Endodermal cell (in vitro differentiated cells): ENCODE measurements around the gene CDC42BPG. TPM values are rescaled to one million over a fixed set of nuclear protein-coding genes. Genes with fewer than 3 reads are reported as not detected.

Source experiments
- DNase-seq: peaks from one replicate; pipeline ENCODE4 v3.0.0-alpha.2; 2017
- H3K27ac ChIP-seq: 2 replicates; pipeline ENCODE4 v1.5.1; 2013; ENCODE audit warnings: mild to moderate bottlenecking, low read depth, low read length, moderate library complexity
- H3K27me3 ChIP-seq: 2 replicates; pipeline ENCODE4 v1.6.1; 2013; ENCODE audit warnings: mild to moderate bottlenecking, low read length, moderate library complexity; ENCODE audit not compliant: insufficient read depth, control insufficient read depth, poor library complexity, severe bottlenecking
- H3K36me3 ChIP-seq: 2 replicates; pipeline ENCODE4 v1.7.0; 2013; ENCODE audit warnings: mild to moderate bottlenecking, low read length, moderate library complexity; ENCODE audit not compliant: control insufficient read depth, insufficient read depth
- H3K4me1 ChIP-seq: one replicate; pipeline ENCODE4 v1.7.0; 2013; ENCODE audit warnings: low read length; ENCODE audit not compliant: control insufficient read depth, insufficient read depth
- H3K4me3 ChIP-seq: 2 replicates; pipeline ENCODE4 v1.5.1; 2013; ENCODE audit warnings: mild to moderate bottlenecking, low read length, moderate library complexity
- H3K9ac ChIP-seq: 2 replicates; pipeline ENCODE4 v1.6.1; 2013; ENCODE audit warnings: mild to moderate bottlenecking, low read length, moderate library complexity; ENCODE audit not compliant: poor library complexity, severe bottlenecking; ENCODE audit errors: extremely low read depth
- H3K9me3 ChIP-seq: 2 replicates; pipeline ENCODE4 v1.6.1; 2013; ENCODE audit warnings: mild to moderate bottlenecking, low read length, moderate library complexity; ENCODE audit not compliant: control insufficient read depth
- H3K27ac Mint-ChIP-seq: 2 replicates; pipeline ENCODE4 v1.8.0; 2020; ENCODE audit warnings: mixed read lengths
- H3K27me3 Mint-ChIP-seq: 2 replicates; pipeline ENCODE4 v1.8.0; 2021; ENCODE audit warnings: mild to moderate bottlenecking, mixed read lengths; ENCODE audit not compliant: insufficient read depth
- H3K36me3 Mint-ChIP-seq: 2 replicates; pipeline ENCODE4 v1.8.0; 2020; ENCODE audit warnings: low read depth, mixed read lengths
- H3K4me1 Mint-ChIP-seq: 2 replicates; pipeline ENCODE4 v1.8.0; 2020; ENCODE audit warnings: mixed read lengths
- H3K4me3 Mint-ChIP-seq: 2 replicates; pipeline ENCODE4 v1.8.0; 2020; ENCODE audit warnings: mild to moderate bottlenecking, moderate library complexity, mixed read lengths
- H3K9me3 Mint-ChIP-seq: 2 replicates; pipeline ENCODE4 v1.8.0; 2020; ENCODE audit warnings: mild to moderate bottlenecking, mixed read lengths
- CTCF ChIP-seq: fragments of 200-600 bp; sonication (generic); conservative IDR thresholded peaks from 2 replicates; pipeline ENCODE4 v1.5.0; 2021; ENCODE audit warnings: antibody characterized with exemption, mild to moderate bottlenecking
- WGBS, 2 experiments: methylation state at CpG; one replicate each; pipeline versions ENCODE4 v1.1.5 to v1.1.7; 2013; ENCODE audit warnings: missing lambda C conversion rate in 2 of 2, mixed read lengths in 1 of 2; ENCODE audit not compliant: insufficient coverage in 1 of 2, insufficient read length in 1 of 2; 5-methylcytosine and 5-hydroxymethylcytosine counted together
- total RNA-seq, 2 donors: library from RNA; stranded (reverse); fragmentation: NEBNext Ultra II Directional in 1 of 2; extraction: Animal tissue kit (Norgen Biotek cat#: 25700) in 1 of 2; gene quantifications; 2 replicates in 1 of 2; 3 replicates in 1 of 2; pipeline ENCODE4 v1.2.1, GENCODE V29; 2021

The CDC42BPG gene
- total RNA-seq, 2 donors from 2014 or later = 11.1 to 12.6 TPM

DNA sequence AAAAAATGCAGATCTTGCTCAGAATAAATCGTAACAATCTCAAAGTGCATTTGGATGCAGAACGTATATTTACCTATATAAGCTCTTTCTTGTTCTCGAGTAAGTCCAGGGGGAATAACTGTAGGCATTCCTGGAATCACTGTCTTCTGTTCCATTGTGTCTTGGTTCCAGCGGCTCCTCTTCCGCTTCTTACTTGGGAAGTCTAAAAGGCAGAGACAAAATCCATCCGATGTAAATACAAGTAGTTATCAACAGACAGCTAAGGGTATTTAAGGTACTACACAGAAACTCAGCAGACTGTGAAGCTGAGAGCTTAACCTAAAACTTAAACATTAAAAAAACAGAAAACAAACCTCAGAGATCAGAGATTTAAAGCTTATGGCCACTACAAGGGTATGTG lies 68.0 kb downstream of the CDC42BPG start:
- peak overlapping the region; percentile 79 for H3K4me3 Mint-ChIP-seq
- Histone ChIP-seq H3K36me3 (peaks cover 61% of the 10 kb centered on the region), H3K27me3 (no peaks in the 10 kb centered on the region), H3K4me3 (peak overlapping the region; percentile 86), H3K9me3 (no peaks in the 10 kb centered on the region), H3K9ac (peak overlapping the region; percentile 42), H3K27ac (no peak overlapping the region), H3K4me1 (peaks cover 5% of the 10 kb centered on the region)
- H3K9me3 Mint-ChIP-seq = no peaks in the 10 kb centered on the region
- 88 to 98% methylated on average over 5 to 6 of the region's 6 CpGs for WGBS, 2 experiments
- DNase-seq = no peak
- H3K4me1 Mint-ChIP-seq = peaks cover 17% of the 10 kb centered on the region
- TF ChIP-seq CTCF = no peak
- peak overlapping the region; percentile 91 for H3K27ac Mint-ChIP-seq
- no peaks in the 10 kb centered on the region for H3K27me3 Mint-ChIP-seq
- H3K36me3 Mint-ChIP-seq = peaks cover 59% of the 10 kb centered on the region

DNA sequence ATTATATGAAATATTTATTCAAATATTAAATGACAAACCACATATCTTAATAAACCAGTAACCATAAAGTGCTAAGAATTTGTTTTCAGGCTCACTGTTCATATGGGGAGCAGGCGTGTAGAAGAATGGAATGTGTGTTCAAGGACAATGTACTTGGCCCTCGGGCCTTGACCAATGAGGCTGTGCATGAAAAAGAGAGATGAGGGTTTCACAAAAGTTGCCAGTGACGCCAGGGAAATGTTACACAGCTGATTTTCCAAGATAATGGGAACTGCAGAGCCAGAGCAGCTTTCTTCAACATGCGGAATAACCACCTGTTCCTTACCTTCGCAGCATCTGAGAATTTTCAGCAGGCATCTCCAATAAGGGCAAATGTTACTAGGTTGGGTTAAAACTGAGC lies 70.3 kb downstream of the CDC42BPG start:
- no peak for DNase-seq
- Mint-ChIP-seq H3K4me1 (peaks cover 17% of the 10 kb centered on the region), H3K36me3 (peaks cover 82% of the 10 kb centered on the region), H3K27ac (no peak overlapping the region), H3K9me3 (no peaks in the 10 kb centered on the region), H3K27me3 (no peaks in the 10 kb centered on the region), H3K4me3 (no peak overlapping the region)
- Histone ChIP-seq H3K9ac (no peak overlapping the region), H3K27ac (no peak overlapping the region), H3K4me1 (peaks cover 5% of the 10 kb centered on the region), H3K36me3 (peaks cover 84% of the 10 kb centered on the region), H3K4me3 (no peak overlapping the region), H3K9me3 (no peaks in the 10 kb centered on the region), H3K27me3 (no peaks in the 10 kb centered on the region)
- 94 to 96% methylated on average over 5 of the region's 5 CpGs for WGBS, 2 experiments
- TF ChIP-seq CTCF = no peak

Other genes starting within 250 kb of the CDC42BPG start
- gene NRXN2, start 121.5 kb downstream of the CDC42BPG start, total RNA-seq = 1 to 10 TPM in 1 of 2 donors, under 1 TPM in 1; 1.00 to 1.5 TPM
- gene RASGRP2, start 100.5 kb downstream of the CDC42BPG start, total RNA-seq = 1 to 10 TPM in 1 of 2 donors, under 1 TPM in 1; 0.86 to 1.9 TPM
- gene PYGM, start 84.7 kb downstream of the CDC42BPG start, total RNA-seq = 1 to 10 TPM; 1.1 to 1.2 TPM
- gene SF1, start 66.1 kb downstream of the CDC42BPG start, total RNA-seq = 100 to 1,000 TPM; 331 to 399 TPM
- 10 to 100 TPM; 24.7 to 32.4 TPM for gene MAP4K2, start 41.4 kb downstream of the CDC42BPG start, total RNA-seq
- 10 to 100 TPM; 44.5 to 48.7 TPM for gene MEN1, start 34.1 kb downstream of the CDC42BPG start, total RNA-seq
- 10 to 100 TPM; 39.7 to 43.8 TPM for gene EHD1, start 34.0 kb upstream of the CDC42BPG start, total RNA-seq
- gene ATG2A, start 72.6 kb upstream of the CDC42BPG start, total RNA-seq = 10 to 100 TPM; 17.0 to 23.0 TPM
- gene PPP2R5B, start 80.0 kb upstream of the CDC42BPG start, total RNA-seq = 1 to 10 TPM; 2.8 to 3.3 TPM
- gene GPHA2, start 91.2 kb upstream of the CDC42BPG start, total RNA-seq = under 1 TPM in 1 of 2 donors, not detected in 1; 0.77 TPM
- gene MAJIN, start 127.5 kb upstream of the CDC42BPG start, total RNA-seq = not detected
- gene BATF2, start 152.3 kb upstream of the CDC42BPG start, total RNA-seq = under 1 TPM in 1 of 2 donors, not detected in 1; 0.27 TPM
- gene ARL2, start 169.5 kb upstream of the CDC42BPG start, total RNA-seq = 100 to 1,000 TPM; 127 to 199 TPM
- 10 to 100 TPM; 14.2 to 16.4 TPM for gene SNX15, start 182.8 kb upstream of the CDC42BPG start, total RNA-seq
- 10 to 100 TPM; 11.4 to 12.0 TPM for gene SAC3D1, start 196.6 kb upstream of the CDC42BPG start, total RNA-seq
- 1 to 10 TPM; 2.2 to 4.5 TPM for gene NAALADL1, start 213.9 kb upstream of the CDC42BPG start, total RNA-seq
- gene CDCA5, start 239.4 kb upstream of the CDC42BPG start, total RNA-seq = 10 to 100 TPM; 48.1 to 82.6 TPM
- gene ZFPL1, start 239.6 kb upstream of the CDC42BPG start, total RNA-seq = 10 to 100 TPM; 35.7 to 46.6 TPM